Neutrophil (primary cell): ENCODE results near the gene PTGDS.
A peak's percentile ranks its signal among the peaks of the same experiment; 100 is the strongest.

ENCODE experiments used
- H3K27ac ChIP-seq: fragments of 200-600 bp; sonication (generic); 2 replicates; pipeline ENCODE4 v1.5.1; 2016; ENCODE audit warnings: mild to moderate bottlenecking, moderate library complexity
- H3K27me3 ChIP-seq: fragments of 200-600 bp; sonication (generic); 2 replicates; pipeline ENCODE4 v1.6.0; 2016; ENCODE audit warnings: mild to moderate bottlenecking
- H3K36me3 ChIP-seq: fragments of 200-600 bp; sonication (generic); 2 replicates; pipeline ENCODE4 v1.5.1; 2017
- H3K4me1 ChIP-seq, 2 experiments: fragments of 200-600 bp in 1 of 2; sonication (generic) in 1 of 2; 1 replicate in 1 of 2; 2 replicates in 1 of 2; pipeline versions ENCODE4 v1.5.1 to v1.6.1; 2013 to 2016; ENCODE audit warnings: low read depth in 1 of 2, low read length in 1 of 2, mild to moderate bottlenecking in 1 of 2, moderate library complexity in 1 of 2; ENCODE audit not compliant: control insufficient read depth in 1 of 2, insufficient read depth in 1 of 2
- H3K4me3 ChIP-seq, 2 experiments: fragments of 200-600 bp in 1 of 2; sonication (generic) in 1 of 2; 1 replicate in 1 of 2; 2 replicates in 1 of 2; pipeline ENCODE4 v1.5.1; 2013 to 2016; ENCODE audit warnings: low read depth in 1 of 2, low read length in 1 of 2, mild to moderate bottlenecking in 1 of 2, moderate library complexity in 1 of 2
- H3K9me3 ChIP-seq: fragments of 200-600 bp; sonication (generic); 2 replicates; pipeline ENCODE4 v1.5.1; 2016
- CTCF ChIP-seq: fragments of 200-600 bp; sonication (generic); IDR thresholded peaks from 2 replicates; pipeline ENCODE4 v1.5.1; 2016; ENCODE audit warnings: antibody characterized with exemption

The PTGDS gene

GRCh38 chr9:136977223-136977622 lies at the start of gene PTGDS:
Gene PTGDS, plus strand, starts transcription at chr9:136977504. Its CDS starts 75 bp downstream, at chr9:136977579.
- no peak within 1 kb of the TSS for H3K27ac ChIP-seq
- no peaks in the 10 kb centered on the region for H3K9me3 ChIP-seq
- no peaks in the 10 kb centered on the region for H3K36me3 ChIP-seq
- no peak for TF ChIP-seq CTCF
- peaks cover 0 to 12% of the 10 kb centered on the region in 2 experiments for H3K4me1 ChIP-seq
- H3K27me3 ChIP-seq: peaks cover 90% of the 10 kb centered on the region
- H3K4me3 ChIP-seq: peak within 1 kb of the TSS; percentile 29 to 47

- peak overlapping the region; percentile 36 for H3K27ac ChIP-seq
- H3K9me3 ChIP-seq: no peaks in the 10 kb centered on the region
- H3K4me1 ChIP-seq: peaks cover 8 to 12% of the 10 kb centered on the region in 2 experiments
- H3K27me3 ChIP-seq: no peaks in the 10 kb centered on the region
- TF ChIP-seq CTCF: no peak
- H3K4me3 ChIP-seq: no peak overlapping the region
- H3K36me3 ChIP-seq: peaks cover 40% of the 10 kb centered on the region
These were observed 48.7 kb upstream of the PTGDS start for GRCh38 chr9:136928591-136928990.

GRCh38 chr9:136930014-136930413 lies 47.3 kb upstream of the PTGDS start:
- no peaks in the 10 kb centered on the region for H3K9me3 ChIP-seq
- no peak overlapping the region for H3K4me3 ChIP-seq
- peaks cover 8 to 12% of the 10 kb centered on the region in 2 experiments for H3K4me1 ChIP-seq
- peaks cover 26% of the 10 kb centered on the region for H3K36me3 ChIP-seq
- no peaks in the 10 kb centered on the region for H3K27me3 ChIP-seq
- no peak for TF ChIP-seq CTCF
- H3K27ac ChIP-seq: no peak overlapping the region

GRCh38 chr9:136931611-136932130 lies 45.6 kb upstream of the PTGDS start:
- Histone ChIP-seq H3K27me3 (no peaks in the 10 kb centered on the region), H3K27ac (no peak overlapping the region), H3K4me3 (no peak overlapping the region), H3K9me3 (no peaks in the 10 kb centered on the region), H3K36me3 (peaks cover 9% of the 10 kb centered on the region), H3K4me1 (peaks cover 13 to 19% of the 10 kb centered on the region in 2 experiments)
- no peak for TF ChIP-seq CTCF

- no peak overlapping the region for H3K4me3 ChIP-seq
- peaks cover 5 to 7% of the 10 kb centered on the region in 2 experiments for H3K4me1 ChIP-seq
- no peak for TF ChIP-seq CTCF
These were observed 43.0 kb upstream of the PTGDS start for GRCh38 chr9:136934277-136934676.

GRCh38 chr9:136935651-136936050 lies 41.7 kb upstream of the PTGDS start:
- no peaks in the 10 kb centered on the region for H3K27me3 ChIP-seq
- H3K4me1 ChIP-seq: peaks cover 5 to 7% of the 10 kb centered on the region in 2 experiments
- no peak overlapping the region for H3K4me3 ChIP-seq
- TF ChIP-seq CTCF: no peak
- H3K9me3 ChIP-seq: no peaks in the 10 kb centered on the region
- peaks cover 16% of the 10 kb centered on the region for H3K36me3 ChIP-seq
- peak overlapping the region; percentile 43 for H3K27ac ChIP-seq

More at GRCh38 chr9:136934277-136934676, 43.0 kb upstream of the PTGDS start:
- H3K27ac ChIP-seq: no peak overlapping the region
- peaks cover 2% of the 10 kb centered on the region for H3K36me3 ChIP-seq
- no peaks in the 10 kb centered on the region for H3K27me3 ChIP-seq
- H3K9me3 ChIP-seq: no peaks in the 10 kb centered on the region
